ENCODE measurements around the gene ATOH7.
"Not testable (repeated sequence)": the region's sequence is repeated elsewhere in the genome, so short reads cannot be mapped to it uniquely, and the experiment has no call there.

Gene ATOH7

GRCh38 chr10:68235581-68235980, 3.7 kb upstream of the ATOH7 start:
- no peak for DNase-seq

- DNase-seq = no peak
These were observed 3.2 kb upstream of the ATOH7 start for GRCh38 chr10:68235111-68235510.

GRCh38 chr10:68233046-68233445, 1.1 kb upstream of the ATOH7 start:
- DNase-seq = no peak

GRCh38 chr10:68231106-68231816, 652 bp downstream of the ATOH7 start:
- DNase-seq = peak; percentile 90

GRCh38 chr10:68230268-68230667, 1.6 kb downstream of the ATOH7 start:
- DNase-seq = no peak

- no peak for DNase-seq
These were observed 7.1 kb downstream of the ATOH7 start for GRCh38 chr10:68224810-68225209.

- DNase-seq = no peak
These were observed 8.3 kb downstream of the ATOH7 start for GRCh38 chr10:68223535-68224165.

- no peak for DNase-seq
These were observed 9.5 kb downstream of the ATOH7 start for GRCh38 chr10:68222391-68222790.

GRCh38 chr10:68221196-68221595, 10.7 kb downstream of the ATOH7 start:
- no peak for DNase-seq

GRCh38 chr10:68218786-68219185, 13.1 kb downstream of the ATOH7 start:
- no peak for DNase-seq

GRCh38 chr10:68212721-68213352, 19.1 kb downstream of the ATOH7 start:
- DNase-seq = peak; percentile 6

GRCh38 chr10:68211669-68212068, 20.2 kb downstream of the ATOH7 start:
- no peak for DNase-seq

GRCh38 chr10:68208424-68209042, 23.4 kb downstream of the ATOH7 start:
- peak; percentile 60 for DNase-seq

- DNase-seq = no peak
These were observed 29.0 kb downstream of the ATOH7 start for GRCh38 chr10:68202960-68203353.

GRCh38 chr10:68196701-68197100, 35.2 kb downstream of the ATOH7 start:
- DNase-seq = no peak

- not testable (repeated sequence) for DNase-seq
These were observed 36.1 kb downstream of the ATOH7 start for GRCh38 chr10:68195776-68196175.

- no peak for DNase-seq
These were observed 37.6 kb downstream of the ATOH7 start for GRCh38 chr10:68194290-68194689.

- no peak for DNase-seq
These were observed 39.8 kb downstream of the ATOH7 start for GRCh38 chr10:68192113-68192512.

- DNase-seq = no peak
These were observed 43.1 kb downstream of the ATOH7 start for GRCh38 chr10:68188835-68189234.

- DNase-seq = no peak
These were observed 46.8 kb downstream of the ATOH7 start for GRCh38 chr10:68185085-68185484.

GRCh38 chr10:68184546-68184945, 47.4 kb downstream of the ATOH7 start:
- no peak for DNase-seq

Data from NCI-H510A treated with DMSO at 0.1 percent for 48 hours (cell line).